Stimulated activated CD4-positive, alpha-beta T cell treated with anti-CD3 and anti-CD28 coated beads, Interleukin-15, amount 100 ng/mL, for 1 hour (primary cell): ENCODE data around the gene ST3GAL4.
"Not testable (repeated sequence)": the region's sequence is repeated elsewhere in the genome, so short reads cannot be mapped to it uniquely, and the experiment has no call there.

Experiments
- DNase-seq, 2 donors: peaks; one replicate each; pipeline ENCODE4 v3.0.0-alpha.2; 2020; ENCODE audit warnings: low read depth in 1 of 2, low spot score in 1 of 2

ST3GAL4 gene

GRCh38 chr11:126362879-126363655 is 7.6 kb downstream of the ST3GAL4 start:
- DNase-seq: no peak

GRCh38 chr11:126363706-126364248 is 8.3 kb downstream of the ST3GAL4 start:
- DNase-seq: no peak

- DNase-seq: not testable (repeated sequence)
Measured at GRCh38 chr11:126364735-126365134, 9.2 kb downstream of the ST3GAL4 start.

GRCh38 chr11:126365508-126365907 is 10.0 kb downstream of the ST3GAL4 start:
- DNase-seq: not testable (repeated sequence)

- no peak for DNase-seq
Measured at GRCh38 chr11:126366064-126366822, 10.8 kb downstream of the ST3GAL4 start.

- not testable (repeated sequence) for DNase-seq
Measured at GRCh38 chr11:126366823-126367654, 11.6 kb downstream of the ST3GAL4 start.

GRCh38 chr11:126367806-126368205 is 12.3 kb downstream of the ST3GAL4 start:
- DNase-seq: not testable (repeated sequence)

GRCh38 chr11:126368336-126369119 is 13.0 kb downstream of the ST3GAL4 start:
- not testable (repeated sequence) for DNase-seq

GRCh38 chr11:126370016-126370415 is 14.5 kb downstream of the ST3GAL4 start:
- no peak for DNase-seq

GRCh38 chr11:126371595-126371994 is 16.1 kb downstream of the ST3GAL4 start:
- DNase-seq: no peak

- not testable (repeated sequence) for DNase-seq
Measured at GRCh38 chr11:126373389-126374066, 18.0 kb downstream of the ST3GAL4 start.

GRCh38 chr11:126374562-126375300 is 19.2 kb downstream of the ST3GAL4 start:
- DNase-seq: not testable (repeated sequence)

GRCh38 chr11:126375726-126376125 is 20.2 kb downstream of the ST3GAL4 start:
- no peak for DNase-seq

GRCh38 chr11:126378763-126379162 is 23.3 kb downstream of the ST3GAL4 start:
- no peak for DNase-seq

- no peak for DNase-seq
Measured at GRCh38 chr11:126380909-126381308, 25.4 kb downstream of the ST3GAL4 start.

GRCh38 chr11:126381960-126382359 is 26.5 kb downstream of the ST3GAL4 start:
- not testable (repeated sequence) for DNase-seq

- not testable (repeated sequence) for DNase-seq
Measured at GRCh38 chr11:126382641-126383040, 27.2 kb downstream of the ST3GAL4 start.

- no peak for DNase-seq
Measured at GRCh38 chr11:126383339-126384335, 28.2 kb downstream of the ST3GAL4 start.
